HepG2 (cell line): ENCODE data around the gene PIP5K1A. TPM values are rescaled to one million over a fixed set of nuclear protein-coding genes. Genes with fewer than 3 reads are reported as not detected.

ENCODE experiments used
- ATAC-seq: fragments of 200-7000 bp; cut with Tn5 transposase; 3 replicates; pipeline ENCODE4 v1.9.1; 2020; ENCODE audit warnings: mild to moderate bottlenecking, moderate library complexity
- BruUV-seq: library from RNA; stranded (reverse); fragments of 400-500 nt; replicated peaks from 2 replicates; lab custom pipeline; 2021; lab: Mats Ljungman, UMichigan
- CTCF ChIA-PET: fragments of 300-600 bp; formaldehyde crosslinking; extraction: SDS; loops from one replicate; lab custom pipeline; 2021; ENCODE audit warnings: low total read pairs, inconsistent platforms, low intra/inter-chr PET ratio; lab: Yijun Ruan, JAX
- POLR2A ChIA-PET: fragments of 350-600 bp; sonication (Branson Sonifier 250); formaldehyde crosslinking; loops from one replicate; lab custom pipeline; 2020; ENCODE audit warnings: antibody characterized with exemption, inconsistent platforms; lab: Yijun Ruan, JAX
- DNase-seq: peaks from one replicate; pipeline ENCODE4 v3.0.0-alpha.2; 2015; ENCODE audit warnings: low spot score
- FAIRE-seq: peaks from 3 replicates; lab custom pipeline; 2011; peaks lifted over from hg19 to GRCh38; lab: Jason Lieb, UNC
- H2AFZ ChIP-seq: one replicate; pipeline ENCODE4 v1.6.1; 2011; ENCODE audit warnings: low read length, inconsistent platforms
- H3K27ac ChIP-seq: fragments of 300-600 bp; 3 replicates; pipeline ENCODE4 v1.8.0; 2011; ENCODE audit warnings: mixed run types, mild to moderate bottlenecking, mixed read lengths, low read length, inconsistent platforms; ENCODE audit not compliant: insufficient read depth; ENCODE audit errors: extremely low read length
- H3K27me3 ChIP-seq, 2 experiments: fragments of 200-600 bp in 1 of 2; 2 replicates in 1 of 2; 3 replicates in 1 of 2; pipeline versions ENCODE4 v1.6.0 to v1.8.0; 2011; ENCODE audit warnings: low read length in 2 of 2, mild to moderate bottlenecking in 2 of 2, moderate library complexity in 2 of 2, inconsistent platforms in 1 of 2; ENCODE audit not compliant: insufficient read depth in 2 of 2, control insufficient read depth in 1 of 2
- H3K36me3 ChIP-seq, 2 experiments: fragments of 200-600 bp in 1 of 2; replicated peaks in 1 of 2; 2 replicates in 1 of 2; 3 replicates in 1 of 2; pipeline versions ENCODE4 v1.5.1 to v1.8.0; 2011; ENCODE audit warnings: low read length in 2 of 2, inconsistent platforms in 1 of 2; ENCODE audit not compliant: insufficient read depth in 2 of 2, control insufficient read depth in 1 of 2
- H3K4me1 ChIP-seq: 2 replicates; pipeline ENCODE4 v1.5.1; 2012; ENCODE audit warnings: low read length, inconsistent platforms; ENCODE audit not compliant: insufficient read depth
- H3K4me2 ChIP-seq: 2 replicates; pipeline ENCODE4 v1.6.0; 2011; ENCODE audit warnings: low read depth, low read length, inconsistent platforms
- H3K4me3 ChIP-seq, 3 experiments: fragments of 200-600 bp in 1 of 3; sonication (generic), shearing (Covaris generic) in 1 of 3; replicated peaks in 1 of 3; 2 replicates each; pipeline ENCODE4 v1.5.1; 2011 to 2016; ENCODE audit warnings: low read length in 3 of 3, inconsistent platforms in 2 of 3, low read depth in 2 of 3, mild to moderate bottlenecking in 2 of 3, control low read depth in 1 of 3, mixed read lengths in 1 of 3; ENCODE audit not compliant: insufficient read depth in 1 of 3
- H3K79me2 ChIP-seq: one replicate; pipeline ENCODE4 v1.6.1; 2011; ENCODE audit warnings: low read length, inconsistent platforms; ENCODE audit not compliant: insufficient read depth
- H3K9ac ChIP-seq: 2 replicates; pipeline ENCODE4 v1.6.0; 2011; ENCODE audit warnings: mild to moderate bottlenecking, low read depth, low read length, inconsistent platforms; ENCODE audit not compliant: insufficient read depth
- H3K9me3 ChIP-seq: 2 replicates; pipeline ENCODE4 v1.5.1; 2012; ENCODE audit warnings: mild to moderate bottlenecking, low read length
- H4K20me1 ChIP-seq: 2 replicates; pipeline ENCODE4 v1.6.0; 2011; ENCODE audit warnings: inconsistent platforms, mild to moderate bottlenecking, low read length, moderate library complexity; ENCODE audit not compliant: insufficient read depth
- CREB1 ChIP-seq, 2 experiments: fragments of 450-650 bp in 1 of 2; IDR thresholded peaks; 2 replicates each; pipeline ENCODE4 v1.6.1; 2016 to 2017; ENCODE audit warnings: control low read depth in 1 of 2, mild to moderate bottlenecking in 1 of 2, missing compliant biosample characterization in 1 of 2, missing genetic modification characterization in 1 of 2
- GTF3A ChIP-seq: sonication (generic); formaldehyde crosslinking; conservative IDR thresholded peaks from 2 replicates; pipeline ENCODE4 v1.4.0; 2020; ENCODE audit warnings: mild to moderate bottlenecking, missing genetic modification reagents
- KDM2A ChIP-seq: sonication (generic); formaldehyde crosslinking; IDR thresholded peaks from 2 replicates; pipeline ENCODE4 v1.4.0; 2020; ENCODE audit warnings: low read depth, missing genetic modification reagents, borderline replicate concordance
- MXD1 ChIP-seq: sonication (generic); formaldehyde crosslinking; IDR thresholded peaks from 2 replicates; pipeline ENCODE4 v1.4.0; 2020; ENCODE audit warnings: mild to moderate bottlenecking, missing genetic modification reagents
- NCOA1 ChIP-seq: sonication (generic); formaldehyde crosslinking; IDR thresholded peaks from 2 replicates; pipeline ENCODE4 v1.9.0; 2021; ENCODE audit warnings: missing genetic modification reagents
- NR2F2 ChIP-seq: IDR thresholded peaks from 2 replicates; pipeline ENCODE4 v1.6.1; 2012; ENCODE audit warnings: low read depth, inconsistent platforms, borderline replicate concordance
- ZBTB39 ChIP-seq: sonication (generic); formaldehyde crosslinking; IDR thresholded peaks from 2 replicates; pipeline ENCODE4 v1.5.0; 2020; ENCODE audit warnings: missing genetic modification reagents
- ZBTB40 ChIP-seq, 2 experiments: fragments of 450-650 bp in 1 of 2; sonication (generic) in 1 of 2; formaldehyde crosslinking in 1 of 2; IDR thresholded peaks; 2 replicates each; pipeline versions ENCODE4 v1.6.1 to v1.8.0; 2016 to 2022; ENCODE audit warnings: antibody characterized with exemption in 1 of 2, mild to moderate bottlenecking in 1 of 2, missing genetic modification reagents in 1 of 2
- ZMYM3 ChIP-seq: sonication (generic); formaldehyde crosslinking; IDR thresholded peaks from 2 replicates; pipeline ENCODE4 v1.5.1; 2020; ENCODE audit warnings: mild to moderate bottlenecking, missing genetic modification reagents
- ZNF674 ChIP-seq: sonication (generic); formaldehyde crosslinking; IDR thresholded peaks from 2 replicates; pipeline ENCODE4 v1.5.0; 2020; ENCODE audit warnings: low read depth, mild to moderate bottlenecking, missing genetic modification reagents
- WGBS: methylation state at CpG from one replicate; pipeline ENCODE4 v1.1.6; 2017; ENCODE audit warnings: low lambda C conversion rate; 5-methylcytosine and 5-hydroxymethylcytosine counted together
- in situ Hi-C: cut with HindIII; loops from 2 replicates; pipeline ENCODE4 v1.10.0; 2017; ENCODE audit warnings: low pct_unique_long_range_greater_than_20kb; ENCODE audit not compliant: extremely low pct_ligation_motif_present
- intact Hi-C: fragments of 100-400 bp; cut with micrococcal nuclease; formaldehyde crosslinking; loops from one replicate; pipeline ENCODE4 v1.10.0; 2022; ENCODE audit not compliant: unreplicated experiment
- polyA plus RNA-seq, 8 experiments: library from polyadenylated mRNA; depleted of rRNA in 3 of 8; stranded (reverse) in 7 of 8; unstranded in 1 of 8; fragments of >200 nt; fragmentation: Illumina TruSeq in 4 of 8; extraction: Trizol in 4 of 8; gene quantifications; 2 replicates each; pipeline versions ENCODE4 v1.2.1 to v1.2.3, GENCODE V29; 2011 to 2016; ENCODE audit warnings: low read depth in 4 of 8, missing spikeins in 1 of 8, mixed read lengths in 1 of 8; ENCODE audit not compliant: insufficient read depth in 1 of 8
- total RNA-seq, 5 experiments: library from RNA; depleted of rRNA; stranded (reverse); fragments of >200 nt; fragmentation: Illumina TruSeq; extraction: Trizol; gene quantifications; 2 replicates each; pipeline ENCODE4 v1.2.3, GENCODE V29; 2016; ENCODE audit warnings: low read depth in 1 of 5

PIP5K1A gene
- total and polyA plus RNA-seq, 2 of the 13 experiments (the other 11 are each of a cell fraction or from before 2014, with no cell fraction given): 45.3 to 65.1 TPM

GRCh38 chr1:151165738-151166504 is 32.4 kb upstream of the PIP5K1A start, which contains the start of the genes LYSMD1 and SCNM1:
TSS of gene LYSMD1 (minus strand) at chr1:151165902. CDS start at chr1:151165258, 644 bp downstream.
TSS of gene SCNM1 (plus strand) at chr1:151166144. CDS start at chr1:151166153, 9 bp downstream.
- WGBS: 2% methylated on average over 37 of the region's 38 CpGs
- peak; percentile 99 for FAIRE-seq
- CTCF ChIA-PET: no interaction called here
- TF ChIP-seq NCOA1 (CRISPR knock-in tag): no peak
- peak; percentile 82 for TF ChIP-seq CREB1 (IDR thresholded peaks at IDR 0.05)
- TF ChIP-seq CREB1 (CRISPR knock-in tag; IDR thresholded peaks at IDR 0.05): peak; percentile 97
- no peak for TF ChIP-seq ZMYM3 (CRISPR knock-in tag)
- peak; percentile 91 for TF ChIP-seq KDM2A
- 0 out of 2 replicates have a peak, but pooled peaks have one; percentile 48 for TF ChIP-seq ZNF674 (CRISPR knock-in tag)
- peak; percentile 54; the same call in 1 of the 2 replicates for TF ChIP-seq ZBTB40 (IDR thresholded peaks at IDR 0.05)
- peak; percentile 69 for TF ChIP-seq ZBTB40 (CRISPR knock-in tag; IDR thresholded peaks at IDR 0.05)
- 0 out of 2 replicates have a peak, but pooled peaks have one; percentile 84 for TF ChIP-seq GTF3A (CRISPR knock-in tag)
- no peak for TF ChIP-seq ZBTB39 (CRISPR knock-in tag)
- TF ChIP-seq NR2F2: no peak
- no peak for TF ChIP-seq MXD1 (CRISPR knock-in tag)

More at GRCh38 chr1:151165738-151166504, 32.4 kb upstream of the PIP5K1A start, which contains the start of the genes LYSMD1 and SCNM1:
- peak within 1 kb of the TSS; percentile 93 for H3K9ac ChIP-seq
- H2AFZ ChIP-seq: peak within 1 kb of the TSS; percentile 94
- H3K36me3 ChIP-seq: peaks cover 9 to 11% of the 10 kb centered on the region in 2 experiments; a peak in 4 of 5 replicates
- ATAC-seq (peak; percentile 94), DNase-seq (peak; percentile 97)
- peak within 1 kb of the TSS; percentile 85 for H3K27ac ChIP-seq
- H3K27me3 ChIP-seq: peaks cover 0 to 5% of the 10 kb centered on the region in 2 experiments; a peak in 2 of 5 replicates
- H3K4me2 ChIP-seq: peak within 1 kb of the TSS; percentile 91
- intact Hi-C loops: no loop called here
- peaks cover 17% of the 10 kb centered on the region for H3K79me2 ChIP-seq
- in situ Hi-C loops: no loop called here
- POLR2A ChIA-PET: interaction anchor here (1.0 to 2.8 kb wide), 7 partner anchors 13 to 206 kb away, joined by 4 to 25 read pairs (median 4); partner anchors contain the start of gene VPS72
- BruUV-seq: TSS peak; percentile 88
- H3K9me3 ChIP-seq: no peaks in the 10 kb centered on the region
- peak within 1 kb of the TSS; percentile 91 to 94 (median 93) for H3K4me3 ChIP-seq
- no peaks in the 10 kb centered on the region for H4K20me1 ChIP-seq
- peaks cover 25% of the 10 kb centered on the region for H3K4me1 ChIP-seq
